Kidney tubule cell (primary cell): ENCODE results near the gene LSMEM2.
"Not testable (repeated sequence)": the region's sequence is repeated elsewhere in the genome, so short reads cannot be mapped to it uniquely, and the experiment has no call there.

Experiments used
- DNase-seq: peaks from one replicate; pipeline ENCODE4 v3.0.0-alpha.2; 2018; ENCODE audit warnings: low spot score

The LSMEM2 gene

GRCh38 chr3:50278123-50278879, 586 bp upstream of the LSMEM2 start:
- no peak for DNase-seq

GRCh38 chr3:50279255-50280016, 549 bp downstream of the LSMEM2 start:
- DNase-seq, result no peak

GRCh38 chr3:50284121-50284520, 5.2 kb downstream of the LSMEM2 start:
- not testable (repeated sequence) for DNase-seq

- DNase-seq, result no peak
Observed at GRCh38 chr3:50286322-50287227, 7.7 kb downstream of the LSMEM2 start.

- DNase-seq, result no peak
Observed at GRCh38 chr3:50287262-50287661, 8.4 kb downstream of the LSMEM2 start.

GRCh38 chr3:50288387-50289007, 9.6 kb downstream of the LSMEM2 start:
- DNase-seq, result no peak

- DNase-seq, result no peak
Observed at GRCh38 chr3:50289130-50289529, 10.2 kb downstream of the LSMEM2 start.

GRCh38 chr3:50290161-50290641, 11.3 kb downstream of the LSMEM2 start:
- DNase-seq, result no peak

GRCh38 chr3:50292159-50293078, 13.5 kb downstream of the LSMEM2 start, which contains the start of gene IFRD2:
IFRD2 (minus strand) TSS chr3:50292429; CDS start chr3:50292274, 155 bp downstream.
- peak; percentile 98 for DNase-seq

GRCh38 chr3:50293079-50293801, 14.4 kb downstream of the LSMEM2 start:
- no peak for DNase-seq

GRCh38 chr3:50294089-50294488, 15.2 kb downstream of the LSMEM2 start:
- no peak for DNase-seq

- DNase-seq, result no peak
Observed at GRCh38 chr3:50294492-50295403, 15.9 kb downstream of the LSMEM2 start.

- no peak for DNase-seq
Observed at GRCh38 chr3:50295553-50296431, 16.9 kb downstream of the LSMEM2 start.

GRCh38 chr3:50296721-50297383, 18.0 kb downstream of the LSMEM2 start:
- DNase-seq, result no peak

- no peak for DNase-seq
Observed at GRCh38 chr3:50297384-50297775, 18.5 kb downstream of the LSMEM2 start.

- no peak for DNase-seq
Observed at GRCh38 chr3:50297896-50298725, 19.2 kb downstream of the LSMEM2 start.
